Measurements from ENCODE around the gene CDH4.

- no peak for TF ChIP-seq YY1 (tag by site-specific recombination; IDR thresholded peaks at IDR 0.05)
- no peak for TF ChIP-seq ATF2 (tag by site-specific recombination; IDR thresholded peaks at IDR 0.05; ENCODE audit: low read depth)
- TF ChIP-seq ZNF792 (tag by site-specific recombination; IDR thresholded peaks at IDR 0.05), result no peak
- no peak for TF ChIP-seq KLF17 (tag by site-specific recombination; IDR thresholded peaks at IDR 0.05)
- no peak for TF ChIP-seq ZFP41 (tag by site-specific recombination; IDR thresholded peaks at IDR 0.05; ENCODE audit: borderline replicate concordance)
These were observed 79.5 kb downstream of the CDH4 start for GRCh38 chr20:61331543-61331942.
